B cell (primary cell): ENCODE data around the gene GHR. TPM values are rescaled to one million over a fixed set of nuclear protein-coding genes. Genes with fewer than 3 reads are reported as not detected.

Experiments
- ATAC-seq: fragments of 200-7000 bp; cut with Tn5 transposase; one replicate; pipeline ENCODE4 v1.10.0; 2021; ENCODE audit warnings: low read depth, mild to moderate bottlenecking, moderate number of reproducible peaks, moderate library complexity
- CTCF ChIA-PET: fragments of 350-600 bp; sonication (Branson Sonifier 250); formaldehyde crosslinking; loops from one replicate; lab custom pipeline; 2021; ENCODE audit warnings: antibody characterized with exemption, inconsistent platforms; lab: Charles Lee
- POLR2A ChIA-PET: fragments of 350-600 bp; sonication (Branson Sonifier 250); formaldehyde crosslinking; loops from one replicate; lab custom pipeline; 2021; ENCODE audit warnings: antibody characterized with exemption; lab: Charles Lee
- DNase-seq: peaks from one replicate; pipeline ENCODE4 v3.0.0; 2013
- H2AFZ ChIP-seq: 2 replicates; pipeline ENCODE4 v1.6.1; 2012; ENCODE audit warnings: mild to moderate bottlenecking, low read depth, low read length; ENCODE audit not compliant: insufficient read depth, poor library complexity, severe bottlenecking
- H3K27ac ChIP-seq, 2 donors: 1 replicate in 1 of 2; 2 replicates in 1 of 2; pipeline ENCODE4 v1.5.1; 2012 to 2013; ENCODE audit warnings: low read length in 2 of 2, mild to moderate bottlenecking in 2 of 2, moderate library complexity in 1 of 2
- H3K27me3 ChIP-seq, 4 experiments: fragments of 200-600 bp in 1 of 4; sonication (generic) in 1 of 4; replicated peaks in 1 of 4; 1 replicate in 2 of 4; 2 replicates in 2 of 4; pipeline versions ENCODE4 v1.6.1 to v1.7.0; 2013 to 2016; ENCODE audit warnings: low read length in 3 of 4, mild to moderate bottlenecking in 2 of 4, mixed read lengths in 1 of 4, moderate library complexity in 1 of 4; ENCODE audit not compliant: insufficient read depth in 4 of 4, control insufficient read depth in 3 of 4; ENCODE audit errors: control extremely low read depth in 1 of 4
- H3K36me3 ChIP-seq, 2 experiments: replicated peaks in 1 of 2; 1 replicate in 1 of 2; 2 replicates in 1 of 2; pipeline versions ENCODE4 v1.6.1 to v1.7.1; 2013; ENCODE audit warnings: low read length in 1 of 2; ENCODE audit not compliant: insufficient read depth in 2 of 2, control insufficient read depth in 1 of 2; ENCODE audit errors: control extremely low read depth in 1 of 2, extremely low read depth in 1 of 2
- H3K4me1 ChIP-seq, 2 donors: fragments of 200-600 bp in 1 of 2; sonication (generic) in 1 of 2; 1 replicate in 1 of 2; 2 replicates in 1 of 2; pipeline versions ENCODE4 v1.5.1 to v1.6.1; 2013 to 2017; ENCODE audit warnings: low read length in 2 of 2; ENCODE audit not compliant: control insufficient read depth in 2 of 2, insufficient read depth in 2 of 2
- H3K4me2 ChIP-seq: replicated peaks from 2 replicates; pipeline ENCODE3; 2012; ENCODE audit warnings: mild to moderate bottlenecking, low read depth, low read length; ENCODE audit not compliant: poor library complexity, severe bottlenecking
- H3K4me3 ChIP-seq, 5 experiments: fragments of 200-600 bp in 1 of 5; sonication (generic) in 1 of 5; 1 replicate in 3 of 5; 2 replicates in 2 of 5; pipeline versions ENCODE4 v1.5.1 to v1.7.0; 2011 to 2016; ENCODE audit warnings: low read length in 4 of 5, mild to moderate bottlenecking in 4 of 5, low read depth in 2 of 5, control low read depth in 1 of 5, moderate library complexity in 1 of 5; ENCODE audit not compliant: insufficient read depth in 1 of 5; ENCODE audit errors: control extremely low read depth in 1 of 5, extremely low read depth in 1 of 5
- H3K79me2 ChIP-seq: fragments of 200-600 bp; sonication (generic); one replicate; pipeline ENCODE4 v1.6.0; 2016; ENCODE audit warnings: low read length; ENCODE audit not compliant: control insufficient read depth, insufficient read depth
- H3K9ac ChIP-seq: fragments of 200-600 bp; sonication (generic); 2 replicates; pipeline ENCODE4 v1.6.1; 2017; ENCODE audit warnings: mild to moderate bottlenecking, low read length, moderate library complexity
- H3K9me3 ChIP-seq, 3 donors: one replicate each; pipeline versions ENCODE4 v1.6.1 to v1.7.1; 2013; ENCODE audit warnings: low read length in 2 of 3; ENCODE audit not compliant: control insufficient read depth in 2 of 3, insufficient read depth in 1 of 3; ENCODE audit errors: control extremely low read depth in 1 of 3
- H4K20me1 ChIP-seq: 2 replicates; pipeline ENCODE4 v1.6.0; 2012; ENCODE audit warnings: mild to moderate bottlenecking, low read length; ENCODE audit not compliant: insufficient read depth, control insufficient read depth, poor library complexity, severe bottlenecking
- H3K27ac Mint-ChIP-seq: one replicate; pipeline ENCODE4 v1.8.0; 2021; ENCODE audit warnings: mixed read lengths
- H3K27me3 Mint-ChIP-seq: one replicate; pipeline ENCODE4 v1.8.0; 2021; ENCODE audit warnings: mixed read lengths
- H3K4me1 Mint-ChIP-seq: one replicate; pipeline ENCODE4 v1.8.0; 2021; ENCODE audit warnings: mixed read lengths
- H3K4me3 Mint-ChIP-seq: one replicate; pipeline ENCODE4 v1.8.0; 2021; ENCODE audit warnings: mixed read lengths
- H3K9me3 Mint-ChIP-seq: one replicate; pipeline ENCODE4 v1.8.0; 2022; ENCODE audit warnings: mixed read lengths; ENCODE audit not compliant: insufficient read depth
- CTCF ChIP-seq: fragments of 200-600 bp; IDR thresholded peaks from one replicate; pipeline ENCODE4 v1.8.0; 2022; ENCODE audit warnings: antibody characterized with exemption, mild to moderate bottlenecking
- EZH2 ChIP-seq: IDR thresholded peaks from 2 replicates; pipeline ENCODE4 v1.6.1; 2012; ENCODE audit warnings: borderline replicate concordance, low read depth, mild to moderate bottlenecking, moderate library complexity, low read length; ENCODE audit not compliant: insufficient read depth, poor library complexity, severe bottlenecking
- WGBS: methylation state at CpG from one replicate; pipeline ENCODE4 v1.1.5; 2013; ENCODE audit warnings: missing lambda C conversion rate; ENCODE audit not compliant: insufficient coverage; 5-methylcytosine and 5-hydroxymethylcytosine counted together
- intact Hi-C: fragments of 100-400 bp; cut with micrococcal nuclease; formaldehyde crosslinking; loops from one replicate; pipeline ENCODE4 v1.10.0; 2022
- polyA plus RNA-seq: library from polyadenylated mRNA; depleted of rRNA; stranded (reverse); fragments of >200 nt; gene quantifications from 2 replicates; pipeline ENCODE4 v1.2.3, GENCODE V29; 2012
- total RNA-seq, 2 donors: library from RNA; stranded (reverse); fragments of 120-200 nt in 1 of 2; gene quantifications; 1 replicate in 1 of 2; 2 replicates in 1 of 2; pipeline versions ENCODE4 v1.2.3 to v1.2.4, GENCODE V29; 2013 to 2022

The GHR gene
- total and polyA plus RNA-seq, 2 donors (not counting 1 experiment from before 2014, with no cell fraction given): not detected

GRCh38 chr5:42515504-42515903, 92.3 kb downstream of the GHR start:
- intact Hi-C loops: loop anchor here (1.0 kb wide), 1 partner anchor 121 kb away; no protein-coding TSS in a partner anchor
- no peak overlapping the region for H3K4me3 ChIP-seq
- H3K9me3 ChIP-seq: no peaks in the 10 kb centered on the region
- no peak overlapping the region for H3K27ac ChIP-seq
- no peaks in the 10 kb centered on the region for H3K4me1 Mint-ChIP-seq
- H4K20me1 ChIP-seq: no peaks in the 10 kb centered on the region
- no peaks in the 10 kb centered on the region for H3K9me3 Mint-ChIP-seq
- no peak overlapping the region for H2AFZ ChIP-seq
- no peak for TF ChIP-seq EZH2
- no peak for TF ChIP-seq CTCF
- no peaks in the 10 kb centered on the region for H3K27me3 ChIP-seq
- no CpG with 5 or more reads among the region's 3 CpGs for WGBS
- POLR2A ChIA-PET: no interaction called here
- H3K9ac ChIP-seq: no peak overlapping the region
- no peak overlapping the region for H3K4me3 Mint-ChIP-seq
- no peak overlapping the region for H3K4me2 ChIP-seq
- H3K79me2 ChIP-seq: no peaks in the 10 kb centered on the region
- no peaks in the 10 kb centered on the region for H3K27me3 Mint-ChIP-seq
- ATAC-seq (no peak), DNase-seq (no peak)
- CTCF ChIA-PET: interaction anchor here (0.7 to 6.7 kb wide), 16 partner anchors 25 to 659 kb away, joined by 3 to 88 read pairs (median 5); no protein-coding TSS in a partner anchor
- H3K27ac Mint-ChIP-seq: no peak overlapping the region
- no peaks in the 10 kb centered on the region for H3K4me1 ChIP-seq
- H3K36me3 ChIP-seq: no peaks in the 10 kb centered on the region

- no peak for DNase-seq
- Histone ChIP-seq H2AFZ (no peak overlapping the region), H3K27ac (no peak overlapping the region), H3K9ac (no peak overlapping the region), H3K4me3 (no peak overlapping the region), H3K27me3 (no peaks in the 10 kb centered on the region), H3K79me2 (no peaks in the 10 kb centered on the region), H3K9me3 (no peaks in the 10 kb centered on the region), H3K4me1 (no peaks in the 10 kb centered on the region), H4K20me1 (no peaks in the 10 kb centered on the region), H3K4me2 (no peak overlapping the region), H3K36me3 (no peaks in the 10 kb centered on the region)
- Mint-ChIP-seq H3K27me3 (no peaks in the 10 kb centered on the region), H3K4me3 (no peak overlapping the region), H3K27ac (no peak overlapping the region), H3K9me3 (no peaks in the 10 kb centered on the region), H3K4me1 (no peaks in the 10 kb centered on the region)
- WGBS: 85% methylated on average over 4 of the region's 4 CpGs
- TF ChIP-seq EZH2: no peak
- TF ChIP-seq CTCF: no peak
- ChIA-PET POLR2A (no interaction called here), CTCF (interaction anchor here (0.9 to 6.7 kb wide), 5 partner anchors 67 to 660 kb away, joined by 3 to 88 read pairs (median 4); no protein-coding TSS in a partner anchor)
- intact Hi-C loops: no loop called here
- ATAC-seq: no peak
Measured at GRCh38 chr5:42516282-42517042, 93.2 kb downstream of the GHR start.
